Measurements from ENCODE around the gene BRD3OS. TPM values are rescaled to one million over a fixed set of nuclear protein-coding genes. Genes with fewer than 3 reads are reported as not detected.

Gene BRD3OS
- total and polyA plus RNA-seq, 9 donors: 14.5 to 28.1 (median 21.1) TPM

DNA sequence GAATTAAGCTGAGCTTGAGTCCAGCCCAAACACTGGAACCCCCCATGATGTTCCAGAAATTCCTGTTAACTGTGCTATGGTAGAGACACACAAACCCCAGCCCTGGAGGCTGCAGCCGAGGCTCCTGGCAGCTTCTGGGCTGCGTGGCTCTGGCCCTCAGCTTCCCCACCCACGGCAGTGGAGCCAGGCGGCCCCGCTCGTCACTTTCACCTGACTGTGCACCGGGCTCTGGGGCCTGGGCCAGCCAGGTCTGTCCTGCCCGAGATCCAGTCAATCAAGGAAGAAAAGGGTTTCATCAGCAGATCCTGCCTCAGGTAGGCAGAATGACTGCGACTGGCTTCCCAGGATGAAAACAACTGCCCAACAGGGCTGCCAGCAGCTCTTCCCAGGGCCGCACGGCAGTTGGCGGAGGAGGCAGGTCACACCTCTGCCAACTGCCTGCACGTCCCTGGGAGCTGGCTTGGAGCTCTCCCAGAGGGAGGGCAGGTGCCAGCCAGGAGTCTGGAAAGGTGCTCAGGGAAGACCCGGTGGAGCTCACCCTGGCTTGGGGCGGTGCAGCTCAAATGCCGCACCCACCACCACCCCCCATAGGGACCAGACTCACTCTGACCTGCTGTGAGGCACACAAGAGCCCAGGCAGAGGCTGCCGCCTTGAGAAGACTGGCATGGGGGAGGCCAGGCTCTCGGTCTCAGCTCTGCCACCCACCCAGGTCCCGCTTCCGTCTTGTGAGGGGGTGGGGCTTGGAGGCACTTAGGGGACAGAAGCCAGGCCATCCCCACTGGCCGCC, 21.8 kb downstream of the BRD3OS start:
- no peak for DNase-seq
- no peaks in the 10 kb centered on the region for H3K27me3 ChIP-seq
- WGBS, 3 donors: 83 to 87% (median 84%) methylated on average over 20 to 21 of the region's 21 CpGs
- H3K4me3 ChIP-seq: no peak overlapping the region
- intact Hi-C loops (cut with DNase I): no loop called here
- no peaks in the 10 kb centered on the region for H3K4me1 ChIP-seq (ENCODE audit: insufficient read depth)
- no peaks in the 10 kb centered on the region for H3K9me3 ChIP-seq
- TF ChIP-seq POLR2A (IDR thresholded peaks at IDR 0.05) (no peak), EP300 (IDR thresholded peaks at IDR 0.05) (no peak)
- TF ChIP-seq, protein P1, sequence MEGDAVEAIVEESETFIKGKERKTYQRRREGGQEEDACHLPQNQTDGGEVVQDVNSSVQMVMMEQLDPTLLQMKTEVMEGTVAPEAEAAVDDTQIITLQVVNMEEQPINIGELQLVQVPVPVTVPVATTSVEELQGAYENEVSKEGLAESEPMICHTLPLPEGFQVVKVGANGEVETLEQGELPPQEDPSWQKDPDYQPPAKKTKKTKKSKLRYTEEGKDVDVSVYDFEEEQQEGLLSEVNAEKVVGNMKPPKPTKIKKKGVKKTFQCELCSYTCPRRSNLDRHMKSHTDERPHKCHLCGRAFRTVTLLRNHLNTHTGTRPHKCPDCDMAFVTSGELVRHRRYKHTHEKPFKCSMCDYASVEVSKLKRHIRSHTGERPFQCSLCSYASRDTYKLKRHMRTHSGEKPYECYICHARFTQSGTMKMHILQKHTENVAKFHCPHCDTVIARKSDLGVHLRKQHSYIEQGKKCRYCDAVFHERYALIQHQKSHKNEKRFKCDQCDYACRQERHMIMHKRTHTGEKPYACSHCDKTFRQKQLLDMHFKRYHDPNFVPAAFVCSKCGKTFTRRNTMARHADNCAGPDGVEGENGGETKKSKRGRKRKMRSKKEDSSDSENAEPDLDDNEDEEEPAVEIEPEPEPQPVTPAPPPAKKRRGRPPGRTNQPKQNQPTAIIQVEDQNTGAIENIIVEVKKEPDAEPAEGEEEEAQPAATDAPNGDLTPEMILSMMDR (IDR thresholded peaks at IDR 0.05): no peak
- H3K27ac ChIP-seq: no peak overlapping the region
- no peaks in the 10 kb centered on the region for H3K36me3 ChIP-seq

DNA sequence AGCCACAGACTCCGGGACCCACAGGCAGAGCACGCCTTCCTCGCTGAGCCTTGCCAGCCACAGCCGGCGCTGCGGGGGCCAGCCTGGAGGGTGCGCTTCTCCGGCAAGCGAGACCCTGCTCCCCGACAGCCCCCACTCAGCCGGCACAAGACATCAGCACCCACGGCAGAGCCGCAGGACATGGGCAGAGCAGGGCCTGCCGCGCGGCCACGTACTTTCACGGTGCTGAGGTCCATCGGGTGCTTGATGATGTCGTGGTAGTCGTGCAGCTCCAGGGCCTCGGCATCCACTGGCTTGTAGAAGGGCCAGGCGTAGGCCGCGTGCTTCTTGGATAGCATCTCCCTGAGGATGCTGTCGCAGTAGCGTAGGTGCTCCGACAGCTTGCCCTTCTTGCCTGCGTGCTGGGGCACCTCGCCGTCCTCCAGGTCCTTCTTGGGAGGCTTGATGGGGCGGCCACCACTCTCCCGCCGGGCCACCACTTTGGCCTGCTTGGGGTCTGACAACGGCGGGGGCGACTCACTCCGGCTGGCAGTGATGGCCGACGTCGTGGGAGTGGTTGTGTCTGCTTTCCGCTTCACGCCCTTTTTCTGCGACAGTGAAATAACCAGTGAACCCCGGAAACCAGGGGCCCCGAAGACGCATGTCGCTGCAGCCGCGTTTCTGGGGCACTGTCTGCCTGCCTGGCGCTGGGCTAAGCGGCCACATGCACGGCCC, 22.7 kb downstream of the BRD3OS start:
- Histone ChIP-seq H3K36me3 (no peaks in the 10 kb centered on the region), H3K4me3 (no peak overlapping the region), H3K4me1 (ENCODE audit: insufficient read depth) (no peaks in the 10 kb centered on the region), H3K27me3 (no peaks in the 10 kb centered on the region), H3K9me3 (no peaks in the 10 kb centered on the region), H3K27ac (no peak overlapping the region)
- 90 to 93% (median 92%) methylated on average over 53 of the region's 53 CpGs for WGBS, 3 donors
- no peak for TF ChIP-seq EP300 (IDR thresholded peaks at IDR 0.05)
- TF ChIP-seq, protein P1 (IDR thresholded peaks at IDR 0.05): no peak
- TF ChIP-seq POLR2A (IDR thresholded peaks at IDR 0.05): no peak
- intact Hi-C loops (cut with DNase I): no loop called here
- no peak for DNase-seq

- Histone ChIP-seq H3K4me1 (ENCODE audit: insufficient read depth) (no peaks in the 10 kb centered on the region), H3K27ac (no peak overlapping the region), H3K36me3 (no peaks in the 10 kb centered on the region), H3K4me3 (no peak overlapping the region), H3K9me3 (no peaks in the 10 kb centered on the region), H3K27me3 (no peaks in the 10 kb centered on the region)
- TF ChIP-seq POLR2A (IDR thresholded peaks at IDR 0.05) (no peak), EP300 (IDR thresholded peaks at IDR 0.05) (no peak)
- TF ChIP-seq, protein P1 (IDR thresholded peaks at IDR 0.05): no peak
- intact Hi-C loops (cut with DNase I): no loop called here
- 78 to 85% (median 82%) methylated on average over 12 of the region's 12 CpGs for WGBS, 3 donors
- no peak for DNase-seq
Observed at GRCh38 chr9:134048582-134048968, 23.3 kb downstream of the BRD3OS start.

GRCh38 chr9:134049236-134049635, 24.0 kb downstream of the BRD3OS start:
- no peak overlapping the region for H3K27ac ChIP-seq
- no peaks in the 10 kb centered on the region for H3K36me3 ChIP-seq
- no peaks in the 10 kb centered on the region for H3K27me3 ChIP-seq
- no peak overlapping the region for H3K4me3 ChIP-seq
- no peaks in the 10 kb centered on the region for H3K4me1 ChIP-seq (ENCODE audit: insufficient read depth)
- TF ChIP-seq, protein P1 (IDR thresholded peaks at IDR 0.05): no peak
- TF ChIP-seq EP300 (IDR thresholded peaks at IDR 0.05) (no peak), POLR2A (IDR thresholded peaks at IDR 0.05) (no peak)
- H3K9me3 ChIP-seq: no peaks in the 10 kb centered on the region
- intact Hi-C loops (cut with DNase I): no loop called here
- DNase-seq: no peak
- 69 to 83% (median 70%) methylated on average over 19 to 20 of the region's 20 CpGs for WGBS, 3 donors

Data from ovary (tissue), 9 donors.